IMR-90 (cell line): ENCODE results near the gene VCL.

Source experiments
- CEBPB ChIP-seq: IDR thresholded peaks from 2 replicates; pipeline ENCODE4 v1.6.1; 2012; ENCODE audit warnings: low read depth, low read length, improper control_type of control experiment
- CHD1 ChIP-seq: IDR thresholded peaks from 2 replicates; pipeline ENCODE4 v1.6.1; 2012; ENCODE audit warnings: low read depth, low read length, improper control_type of control experiment
- CTCF ChIP-seq: conservative IDR thresholded peaks from 2 replicates; pipeline ENCODE4 v1.5.1; 2012; ENCODE audit warnings: mild to moderate bottlenecking, low read depth, low read length, improper control_type of control experiment
- ELK1 ChIP-seq: fragments of 150-350 bp; IDR thresholded peaks from 2 replicates; pipeline ENCODE4 v1.6.1; 2016; ENCODE audit warnings: low read depth, mild to moderate bottlenecking, low read length, moderate library complexity, borderline replicate concordance
- MAZ ChIP-seq: IDR thresholded peaks from 2 replicates; pipeline ENCODE4 v1.6.1; 2012; ENCODE audit warnings: low read depth, mild to moderate bottlenecking, low read length, improper control_type of control experiment, moderate library complexity, borderline replicate concordance
- MXI1 ChIP-seq: IDR thresholded peaks from 2 replicates; pipeline ENCODE4 v1.6.1; 2012; ENCODE audit warnings: low read depth, mild to moderate bottlenecking, low read length, moderate library complexity, borderline replicate concordance
- NFE2L2 ChIP-seq: fragments of 150-350 bp; IDR thresholded peaks from 2 replicates; pipeline ENCODE4 v1.6.1; 2016; ENCODE audit warnings: low read depth, mild to moderate bottlenecking, low read length
- POLR2A ChIP-seq: IDR thresholded peaks from 2 replicates; pipeline ENCODE4 v1.6.1; 2012; ENCODE audit warnings: mild to moderate bottlenecking, low read depth, low read length
- RAD21 ChIP-seq: IDR thresholded peaks from 2 replicates; pipeline ENCODE4 v1.6.1; 2012; ENCODE audit warnings: low read length, improper control_type of control experiment
- RFX5 ChIP-seq: IDR thresholded peaks from 2 replicates; pipeline ENCODE4 v1.8.0; 2012; ENCODE audit warnings: low read depth, mild to moderate bottlenecking, low read length, moderate library complexity
- SMC3 ChIP-seq: fragments of 150-350 bp; IDR thresholded peaks from 2 replicates; pipeline ENCODE4 v1.6.1; 2016; ENCODE audit warnings: low read depth, mild to moderate bottlenecking, antibody characterized with exemption, low read length, moderate library complexity
- USF2 ChIP-seq: fragments of 150-350 bp; IDR thresholded peaks from 2 replicates; pipeline ENCODE4 v1.6.1; 2017; ENCODE audit warnings: mild to moderate bottlenecking, antibody characterized with exemption, low read length, low read depth

- TF ChIP-seq POLR2A, result no peak
- TF ChIP-seq CTCF, result no peak
- TF ChIP-seq CHD1, result no peak
- no peak for TF ChIP-seq RAD21
- no peak for TF ChIP-seq RFX5
- TF ChIP-seq SMC3, result no peak
- TF ChIP-seq MAZ, result no peak
- TF ChIP-seq MXI1, result no peak
- TF ChIP-seq CEBPB, result no peak
- no peak for TF ChIP-seq NFE2L2
- TF ChIP-seq USF2, result no peak
- no peak for TF ChIP-seq ELK1
Measured at GRCh38 chr10:74110120-74110519, 112.2 kb downstream of the VCL start.
